Endothelial cell (in vitro differentiated cells): ENCODE data around the gene ANO2. TPM values are rescaled to one million over a fixed set of nuclear protein-coding genes. Genes with fewer than 3 reads are reported as not detected.
"Not testable (repeated sequence)": the region's sequence is repeated elsewhere in the genome, so short reads cannot be mapped to it uniquely, and the experiment has no call there.

Source experiments
- DNase-seq: peaks from one replicate; pipeline ENCODE4 v3.0.0; 2021; ENCODE audit warnings: low spot score
- H3K27ac Mint-ChIP-seq: one replicate; pipeline ENCODE4 v1.8.0; 2021; ENCODE audit warnings: mixed read lengths, inconsistent platforms; ENCODE audit not compliant: unreplicated experiment
- H3K27me3 Mint-ChIP-seq: one replicate; pipeline ENCODE4 v1.8.0; 2021; ENCODE audit warnings: mild to moderate bottlenecking, moderate library complexity, mixed read lengths, inconsistent platforms; ENCODE audit not compliant: unreplicated experiment
- H3K36me3 Mint-ChIP-seq: one replicate; pipeline ENCODE4 v1.8.0; 2021; ENCODE audit warnings: mild to moderate bottlenecking, low read depth, mixed read lengths, inconsistent platforms; ENCODE audit not compliant: unreplicated experiment
- H3K4me1 Mint-ChIP-seq: one replicate; pipeline ENCODE4 v1.8.0; 2021; ENCODE audit warnings: mild to moderate bottlenecking, mixed read lengths, inconsistent platforms; ENCODE audit not compliant: unreplicated experiment
- H3K4me3 Mint-ChIP-seq: one replicate; pipeline ENCODE4 v1.8.0; 2021; ENCODE audit warnings: mild to moderate bottlenecking, mixed read lengths, inconsistent platforms; ENCODE audit not compliant: unreplicated experiment
- H3K9me3 Mint-ChIP-seq: one replicate; pipeline ENCODE4 v1.8.0; 2021; ENCODE audit warnings: mixed read lengths, inconsistent platforms; ENCODE audit not compliant: unreplicated experiment
- total RNA-seq: library from RNA; stranded (reverse); fragmentation: NEBNext Ultra II Directional; extraction: Animal tissue kit (Norgen Biotek cat#: 25700); gene quantifications from one replicate; pipeline ENCODE4 v1.2.1, GENCODE V29; 2021; ENCODE audit not compliant: unreplicated experiment
- TF ChIP-seq, protein P1 (sequence below): fragments of 200-600 bp; sonication (generic); IDR thresholded peaks from one replicate; pipeline ENCODE4 v1.5.0; 2021; ENCODE audit warnings: antibody characterized with exemption; ENCODE audit not compliant: unreplicated experiment

The ANO2 gene
- total RNA-seq, 1 donor from 2014 or later: 4.5 TPM

DNA sequence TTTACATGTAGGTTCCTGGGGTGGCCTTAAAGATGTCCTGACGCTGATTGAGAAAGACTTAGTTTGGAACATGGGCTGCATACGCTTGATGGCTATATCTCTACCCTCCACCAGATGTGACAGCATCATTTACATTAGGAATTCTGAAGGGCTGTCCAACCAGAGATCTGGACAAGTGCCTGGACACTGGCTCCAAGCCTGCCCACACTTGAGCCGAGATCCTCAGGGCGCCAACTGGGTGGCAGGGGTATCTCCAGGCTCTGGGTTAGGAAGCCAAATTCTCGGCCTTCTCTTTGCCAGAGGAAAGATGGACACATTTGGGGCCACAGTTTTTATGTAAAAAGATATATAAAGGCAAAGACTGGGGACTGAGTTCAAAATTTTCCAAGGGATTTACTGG lies 266.9 kb downstream of the ANO2 start:
- Mint-ChIP-seq H3K4me1 (peaks cover 7% of the 10 kb centered on the region), H3K9me3 (no peaks in the 10 kb centered on the region), H3K36me3 (no peaks in the 10 kb centered on the region), H3K27me3 (no peaks in the 10 kb centered on the region), H3K27ac (no peak overlapping the region), H3K4me3 (no peak overlapping the region)
- no peak for DNase-seq
- TF ChIP-seq, protein P1, sequence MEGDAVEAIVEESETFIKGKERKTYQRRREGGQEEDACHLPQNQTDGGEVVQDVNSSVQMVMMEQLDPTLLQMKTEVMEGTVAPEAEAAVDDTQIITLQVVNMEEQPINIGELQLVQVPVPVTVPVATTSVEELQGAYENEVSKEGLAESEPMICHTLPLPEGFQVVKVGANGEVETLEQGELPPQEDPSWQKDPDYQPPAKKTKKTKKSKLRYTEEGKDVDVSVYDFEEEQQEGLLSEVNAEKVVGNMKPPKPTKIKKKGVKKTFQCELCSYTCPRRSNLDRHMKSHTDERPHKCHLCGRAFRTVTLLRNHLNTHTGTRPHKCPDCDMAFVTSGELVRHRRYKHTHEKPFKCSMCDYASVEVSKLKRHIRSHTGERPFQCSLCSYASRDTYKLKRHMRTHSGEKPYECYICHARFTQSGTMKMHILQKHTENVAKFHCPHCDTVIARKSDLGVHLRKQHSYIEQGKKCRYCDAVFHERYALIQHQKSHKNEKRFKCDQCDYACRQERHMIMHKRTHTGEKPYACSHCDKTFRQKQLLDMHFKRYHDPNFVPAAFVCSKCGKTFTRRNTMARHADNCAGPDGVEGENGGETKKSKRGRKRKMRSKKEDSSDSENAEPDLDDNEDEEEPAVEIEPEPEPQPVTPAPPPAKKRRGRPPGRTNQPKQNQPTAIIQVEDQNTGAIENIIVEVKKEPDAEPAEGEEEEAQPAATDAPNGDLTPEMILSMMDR: no peak

DNA sequence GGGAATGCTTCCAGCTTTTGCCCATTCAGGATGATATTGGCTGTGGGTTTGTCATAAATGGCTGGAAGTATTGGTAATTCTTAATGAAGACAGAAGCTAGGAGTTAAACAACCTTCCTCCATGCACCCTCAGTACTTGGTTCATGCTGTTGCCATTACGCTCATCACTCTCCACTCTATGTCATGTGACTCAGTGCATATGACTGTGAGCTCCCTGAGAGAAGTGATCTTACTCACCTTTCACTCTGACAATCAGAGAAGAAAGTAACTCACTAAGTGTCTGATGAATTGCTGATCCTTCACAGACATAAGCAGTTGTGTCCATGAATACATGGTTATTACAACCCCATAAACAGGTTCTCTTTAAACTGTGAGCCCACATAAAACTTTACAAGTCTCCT lies 275.4 kb downstream of the ANO2 start:
- not testable (repeated sequence) for H3K4me3 Mint-ChIP-seq, H3K36me3 Mint-ChIP-seq, H3K27me3 Mint-ChIP-seq, H3K27ac Mint-ChIP-seq, DNase-seq, H3K4me1 Mint-ChIP-seq, H3K9me3 Mint-ChIP-seq

DNA sequence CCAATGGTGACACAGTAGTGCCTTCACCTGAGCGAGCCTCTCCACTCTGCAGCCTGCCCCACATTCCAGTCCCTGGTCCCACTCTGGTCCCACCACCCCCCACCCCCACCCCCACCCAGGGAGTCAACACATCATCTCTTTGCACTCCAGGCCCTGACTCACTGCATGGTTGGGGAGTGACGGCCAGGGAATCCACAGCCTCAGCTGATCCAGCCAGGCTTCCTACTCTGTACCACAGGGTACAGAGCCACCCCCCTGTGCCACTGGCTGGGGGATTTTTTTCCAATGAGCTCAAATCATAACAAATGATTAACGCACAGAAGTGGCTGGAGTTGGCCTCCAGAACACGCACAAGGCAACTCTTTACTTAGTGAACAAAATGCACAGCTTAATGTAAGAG lies 279.4 kb downstream of the ANO2 start:
- H3K36me3 Mint-ChIP-seq: no peaks in the 10 kb centered on the region
- TF ChIP-seq, protein P1: no peak
- no peak for DNase-seq
- H3K4me3 Mint-ChIP-seq: no peak overlapping the region
- no peak overlapping the region for H3K27ac Mint-ChIP-seq
- H3K27me3 Mint-ChIP-seq: peaks cover 2% of the 10 kb centered on the region
- no peaks in the 10 kb centered on the region for H3K9me3 Mint-ChIP-seq
- no peaks in the 10 kb centered on the region for H3K4me1 Mint-ChIP-seq

DNA sequence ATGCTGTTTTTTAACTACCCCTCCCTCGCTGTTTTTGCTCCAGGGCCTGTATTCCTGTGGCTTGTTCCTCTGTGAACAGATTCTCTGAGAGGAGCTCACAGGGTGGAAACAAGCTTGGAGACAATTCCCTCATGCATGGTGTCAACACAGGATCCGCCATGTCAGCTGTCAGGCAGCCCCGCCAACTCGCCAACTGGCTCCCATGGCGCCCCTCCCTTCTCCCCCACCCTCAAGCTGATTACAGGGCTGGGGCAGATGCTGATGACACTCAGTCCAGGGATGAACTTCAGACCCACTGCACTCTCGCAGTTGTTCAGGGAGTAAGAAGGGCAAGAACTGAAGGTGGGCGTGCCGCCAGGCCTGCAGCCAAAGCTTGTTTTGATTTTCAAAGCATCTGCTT lies 283.2 kb downstream of the ANO2 start:
- Mint-ChIP-seq H3K4me1 (no peaks in the 10 kb centered on the region), H3K27ac (no peak overlapping the region), H3K4me3 (no peak overlapping the region), H3K27me3 (peaks cover 2% of the 10 kb centered on the region), H3K9me3 (no peaks in the 10 kb centered on the region), H3K36me3 (no peaks in the 10 kb centered on the region)
- DNase-seq: no peak
- TF ChIP-seq, protein P1: no peak

DNA sequence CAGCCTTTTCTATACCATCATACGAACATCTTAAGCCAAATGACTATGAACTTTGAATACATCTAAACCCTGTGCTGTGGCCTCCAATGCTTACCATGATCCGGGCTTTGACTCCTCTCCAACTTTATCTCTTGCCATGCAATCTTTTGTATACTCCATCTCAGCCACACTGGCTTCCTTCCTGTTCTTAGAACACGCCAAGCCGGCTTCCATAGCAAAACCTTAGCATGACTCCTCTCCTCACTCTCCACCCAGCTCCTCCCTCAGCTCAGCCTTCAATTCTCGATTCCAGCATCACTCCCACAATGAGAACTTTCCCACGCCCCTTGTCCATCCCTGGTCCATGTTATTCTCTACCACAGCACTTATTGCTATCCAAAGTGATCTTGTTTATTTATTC lies 284.8 kb downstream of the ANO2 start:
- Mint-ChIP-seq H3K4me3 (no peak overlapping the region), H3K4me1 (no peaks in the 10 kb centered on the region), H3K27ac (no peak overlapping the region), H3K36me3 (no peaks in the 10 kb centered on the region), H3K27me3 (peaks cover 1% of the 10 kb centered on the region), H3K9me3 (no peaks in the 10 kb centered on the region)
- DNase-seq: no peak
- TF ChIP-seq, protein P1: no peak

DNA sequence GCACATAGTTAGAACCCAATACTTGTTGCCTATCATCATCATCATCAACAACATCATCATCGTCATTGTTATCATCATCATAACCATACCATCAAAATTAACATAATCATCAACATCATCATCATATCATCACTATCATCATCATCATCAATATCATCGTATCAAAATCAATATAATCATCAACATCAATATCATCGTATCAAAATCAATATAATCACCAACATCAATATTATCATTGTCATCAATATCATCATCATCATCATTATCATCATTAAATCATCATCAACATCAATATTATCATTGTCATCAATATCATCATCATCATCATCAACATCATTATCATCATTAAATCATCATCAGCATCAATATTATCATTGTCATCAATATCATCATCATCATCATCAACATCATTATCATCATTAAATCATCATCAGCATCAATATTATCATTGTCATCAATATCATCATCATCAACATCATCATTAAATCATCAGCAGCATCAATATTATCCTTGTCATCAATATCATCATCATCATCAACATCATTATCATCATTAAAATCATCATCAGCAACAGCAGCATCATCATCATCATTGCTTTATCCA lies 286.6 kb downstream of the ANO2 start:
- DNase-seq, H3K4me1 Mint-ChIP-seq, H3K4me3 Mint-ChIP-seq, H3K27me3 Mint-ChIP-seq, H3K9me3 Mint-ChIP-seq, H3K36me3 Mint-ChIP-seq, H3K27ac Mint-ChIP-seq: not testable (repeated sequence)
